Breast epithelium (tissue), 3 donors: ENCODE results near the gene HMGCL.
"Not testable (repeated sequence)": the region's sequence is repeated elsewhere in the genome, so short reads cannot be mapped to it uniquely, and the experiment has no call there.

Experiments
- POLR2A ChIP-seq: fragments of 450-650 bp; IDR thresholded peaks from one replicate; pipeline ENCODE4 v1.6.1; 2016; ENCODE audit warnings: antibody characterized with exemption, mild to moderate bottlenecking, moderate library complexity
- POLR2AphosphoS5 ChIP-seq, 3 donors: sonication (generic); formaldehyde crosslinking; IDR thresholded peaks; one replicate each; pipeline ENCODE4 v1.6.1; 2017; ENCODE audit warnings: antibody characterized with exemption in 3 of 3
- TF ChIP-seq, protein P1 (sequence below), 3 donors: fragments of 450-650 bp; IDR thresholded peaks; one replicate each; pipeline ENCODE4 v1.5.1; 2016 to 2017; ENCODE audit warnings: antibody characterized with exemption in 3 of 3, mild to moderate bottlenecking in 3 of 3, moderate library complexity in 3 of 3

DNA sequence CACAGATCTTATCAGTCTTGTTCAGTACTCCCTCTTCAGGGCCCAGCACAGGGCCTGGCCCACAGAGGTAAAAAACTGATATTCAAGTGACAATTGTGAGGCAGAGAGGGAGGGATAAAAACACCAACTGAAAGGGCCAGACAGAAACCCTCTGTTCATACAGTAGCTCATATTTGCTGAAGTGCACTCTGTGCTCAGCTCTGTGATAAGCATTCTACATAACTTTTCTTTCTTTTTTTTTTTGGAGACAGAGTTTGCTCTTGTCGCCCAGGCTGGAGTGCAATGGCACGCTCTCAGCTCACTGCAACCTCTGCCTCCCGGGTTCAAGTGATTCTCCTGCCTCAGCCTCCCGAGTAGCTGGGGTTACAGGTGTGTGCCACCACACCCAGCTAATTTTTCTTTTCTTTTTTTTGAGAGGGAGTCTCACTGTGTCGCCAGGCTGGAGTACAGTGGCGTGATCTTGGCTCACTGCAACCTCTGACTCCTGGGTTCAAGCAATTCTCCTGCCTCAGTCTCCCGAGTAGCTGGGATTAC, 22.4 kb downstream of the HMGCL start:
- TF ChIP-seq POLR2AphosphoS5 (IDR thresholded peaks at IDR 0.05); POLR2A: not testable (repeated sequence)
- TF ChIP-seq, protein P1, sequence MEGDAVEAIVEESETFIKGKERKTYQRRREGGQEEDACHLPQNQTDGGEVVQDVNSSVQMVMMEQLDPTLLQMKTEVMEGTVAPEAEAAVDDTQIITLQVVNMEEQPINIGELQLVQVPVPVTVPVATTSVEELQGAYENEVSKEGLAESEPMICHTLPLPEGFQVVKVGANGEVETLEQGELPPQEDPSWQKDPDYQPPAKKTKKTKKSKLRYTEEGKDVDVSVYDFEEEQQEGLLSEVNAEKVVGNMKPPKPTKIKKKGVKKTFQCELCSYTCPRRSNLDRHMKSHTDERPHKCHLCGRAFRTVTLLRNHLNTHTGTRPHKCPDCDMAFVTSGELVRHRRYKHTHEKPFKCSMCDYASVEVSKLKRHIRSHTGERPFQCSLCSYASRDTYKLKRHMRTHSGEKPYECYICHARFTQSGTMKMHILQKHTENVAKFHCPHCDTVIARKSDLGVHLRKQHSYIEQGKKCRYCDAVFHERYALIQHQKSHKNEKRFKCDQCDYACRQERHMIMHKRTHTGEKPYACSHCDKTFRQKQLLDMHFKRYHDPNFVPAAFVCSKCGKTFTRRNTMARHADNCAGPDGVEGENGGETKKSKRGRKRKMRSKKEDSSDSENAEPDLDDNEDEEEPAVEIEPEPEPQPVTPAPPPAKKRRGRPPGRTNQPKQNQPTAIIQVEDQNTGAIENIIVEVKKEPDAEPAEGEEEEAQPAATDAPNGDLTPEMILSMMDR (IDR thresholded peaks at IDR 0.05) = not testable (repeated sequence)
